Testis (tissue), 2 donors: ENCODE data around the gene TNS3.

Experiments
- CTCF ChIP-seq, 3 experiments: fragments of 450-650 bp in 2 of 3; fragments of 200-600 bp in 1 of 3; sonication (generic) in 1 of 3; IDR thresholded peaks; one replicate each; pipeline ENCODE4 v1.5.1; 2016 to 2019; ENCODE audit warnings: antibody characterized with exemption in 3 of 3, mild to moderate bottlenecking in 2 of 3, moderate library complexity in 1 of 3
- POLR2A ChIP-seq: fragments of 450-650 bp; IDR thresholded peaks from one replicate; pipeline ENCODE4 v1.6.1; 2017; ENCODE audit warnings: antibody characterized with exemption, mild to moderate bottlenecking, moderate library complexity

GRCh38 chr7:47488969-47489342 is 93.0 kb downstream of the TNS3 start:
- no peak for TF ChIP-seq POLR2A
- TF ChIP-seq CTCF (IDR thresholded peaks at IDR 0.05), result no peak
